SU-DHL-6 (cell line): ENCODE data around the gene DNAI7.

Source experiments
- CTCF ChIP-seq: fragments of 200-600 bp; sonication (generic); IDR thresholded peaks from one replicate; pipeline ENCODE4 v1.5.1; 2017; ENCODE audit warnings: antibody characterized with exemption, mild to moderate bottlenecking, low read length, moderate library complexity; ENCODE audit not compliant: insufficient read depth, poor library complexity, severe bottlenecking
- EZH2phosphoT487 ChIP-seq: fragments of 200-600 bp; sonication (generic), shearing (Covaris generic); conservative IDR thresholded peaks from 2 replicates; pipeline ENCODE4 v1.6.1; 2018; ENCODE audit warnings: mild to moderate bottlenecking, antibody characterized with exemption, low read length, moderate library complexity, mixed read lengths

- TF ChIP-seq CTCF (no peak), EZH2phosphoT487 (no peak)
These were observed 41.2 kb upstream of the DNAI7 start for GRCh38 chr12:25236190-25236589.
